ENCODE results near the gene PACSIN2.

GRCh38 chr22:42976217-42976933 is 38.6 kb downstream of the PACSIN2 start:
- TF ChIP-seq YY1 (IDR thresholded peaks at IDR 0.05; ENCODE audit: low read depth, low read length) (no peak), CTCF (IDR thresholded peaks at IDR 0.05 in 2 of 3, conservative IDR thresholded peaks at IDR 0.05 in 1 of 3; ENCODE audit: control insufficient read depth in 2 of 3, extremely low read depth in 1 of 3, insufficient read depth in 1 of 3, low read depth in 3 of 3, low read length in 3 of 3) (no peak), ZNF207 (IDR thresholded peaks at IDR 0.05; ENCODE audit: borderline replicate concordance) (no peak), ZBTB4 (CRISPR knock-in tag; IDR thresholded peaks at IDR 0.05) (no peak)

Measured in GM12878 (cell line).